ENCODE results near the gene LHFPL3.

LHFPL3 gene

GRCh38 chr7:104643587-104644217 is 315.3 kb downstream of the LHFPL3 start:
- Histone ChIP-seq H3K4me3 (ENCODE audit: control insufficient read depth in 1 of 7, extremely low read depth in 1 of 7, insufficient read depth in 4 of 7, low read depth in 2 of 7, low read length in 6 of 7) (no peak overlapping the region), H3K4me1 (ENCODE audit: control extremely low read depth in 1 of 4, control insufficient read depth in 4 of 4, insufficient read depth in 4 of 4, low read length in 3 of 4) (no peaks in the 10 kb centered on the region), H3K36me3 (ENCODE audit: control insufficient read depth in 4 of 4, insufficient read depth in 4 of 4, low read length in 3 of 4) (no peaks in the 10 kb centered on the region), H3K27me3 (replicated peaks in 2 of 5; ENCODE audit: control insufficient read depth in 4 of 5, insufficient read depth in 5 of 5, low read length in 4 of 5) (peaks cover 0 to 4% (median 0%) of the 10 kb centered on the region in 5 experiments), H3K9me3 (ENCODE audit: control extremely low read depth in 1 of 5, control insufficient read depth in 4 of 5, insufficient read depth in 2 of 5, low read depth in 1 of 5, low read length in 4 of 5) (no peaks in the 10 kb centered on the region), H3K27ac (ENCODE audit: insufficient read depth in 1 of 2, low read depth in 1 of 2, low read length in 2 of 2, poor library complexity in 1 of 2, severe bottlenecking in 2 of 2) (no peak overlapping the region)
- DNase-seq = peak; percentile 20 to 50 (median 42)
- 54% methylated on average over 4 of the region's 5 CpGs for WGBS (ENCODE audit: insufficient coverage)
- ChIA-PET POLR2A (no interaction called here), CTCF (interaction anchor here (1.0 to 4.8 kb wide), 13 partner anchors 10 to 287 kb away, joined by 3 to 44 read pairs (median 6); no protein-coding TSS in a partner anchor)

- ChIA-PET CTCF (interaction anchor here (0.9 to 1.1 kb wide), 3 partner anchors 15 to 271 kb away, joined by 3 to 4 read pairs (median 3); no protein-coding TSS in a partner anchor), POLR2A (no interaction called here)
- Histone ChIP-seq H3K27ac (ENCODE audit: insufficient read depth in 1 of 2, low read depth in 1 of 2, low read length in 2 of 2, poor library complexity in 1 of 2, severe bottlenecking in 2 of 2) (no peak overlapping the region), H3K36me3 (ENCODE audit: control insufficient read depth in 4 of 4, insufficient read depth in 4 of 4, low read length in 3 of 4) (no peaks in the 10 kb centered on the region), H3K27me3 (replicated peaks in 2 of 5; ENCODE audit: control insufficient read depth in 4 of 5, insufficient read depth in 5 of 5, low read length in 4 of 5) (peaks cover 0 to 26% (median 10%) of the 10 kb centered on the region in 5 experiments), H3K4me1 (ENCODE audit: control extremely low read depth in 1 of 4, control insufficient read depth in 4 of 4, insufficient read depth in 4 of 4, low read length in 3 of 4) (peaks cover 0 to 5% (median 0%) of the 10 kb centered on the region in 4 experiments), H3K9me3 (ENCODE audit: control extremely low read depth in 1 of 5, control insufficient read depth in 4 of 5, insufficient read depth in 2 of 5, low read depth in 1 of 5, low read length in 4 of 5) (no peaks in the 10 kb centered on the region), H3K4me3 (ENCODE audit: control insufficient read depth in 1 of 7, extremely low read depth in 1 of 7, insufficient read depth in 4 of 7, low read depth in 2 of 7, low read length in 6 of 7) (no peak overlapping the region)
- peak; percentile 25 to 55 (median 55) for DNase-seq
- 68% methylated on average over 7 of the region's 9 CpGs for WGBS (ENCODE audit: insufficient coverage)
Observed at GRCh38 chr7:104650991-104651640, 322.7 kb downstream of the LHFPL3 start.

- CTCF ChIA-PET = interaction anchor here (0.9 kb wide), 1 partner anchor 270 kb away, joined by 3 read pairs; no protein-coding TSS in a partner anchor
- H3K36me3 ChIP-seq (ENCODE audit: control insufficient read depth in 4 of 4, insufficient read depth in 4 of 4, low read length in 3 of 4) = no peaks in the 10 kb centered on the region
- H3K27me3 ChIP-seq (replicated peaks in 2 of 5; ENCODE audit: control insufficient read depth in 4 of 5, insufficient read depth in 5 of 5, low read length in 4 of 5) = peaks cover 0 to 26% (median 10%) of the 10 kb centered on the region in 5 experiments
- POLR2A ChIA-PET = no interaction called here
- WGBS (ENCODE audit: insufficient coverage) = 96% methylated on average over 4 of the region's 4 CpGs
- H3K4me3 ChIP-seq (ENCODE audit: control insufficient read depth in 1 of 7, extremely low read depth in 1 of 7, insufficient read depth in 4 of 7, low read depth in 2 of 7, low read length in 6 of 7) = no peak overlapping the region
- no peak for DNase-seq
- no peak overlapping the region for H3K27ac ChIP-seq (ENCODE audit: insufficient read depth in 1 of 2, low read depth in 1 of 2, low read length in 2 of 2, poor library complexity in 1 of 2, severe bottlenecking in 2 of 2)
- no peaks in the 10 kb centered on the region for H3K9me3 ChIP-seq (ENCODE audit: control extremely low read depth in 1 of 5, control insufficient read depth in 4 of 5, insufficient read depth in 2 of 5, low read depth in 1 of 5, low read length in 4 of 5)
- peaks cover 0 to 5% (median 0%) of the 10 kb centered on the region in 4 experiments for H3K4me1 ChIP-seq (ENCODE audit: control extremely low read depth in 1 of 4, control insufficient read depth in 4 of 4, insufficient read depth in 4 of 4, low read length in 3 of 4)
Observed at GRCh38 chr7:104652434-104652833, 324.0 kb downstream of the LHFPL3 start.

- Histone ChIP-seq H3K36me3 (ENCODE audit: control insufficient read depth in 4 of 4, insufficient read depth in 4 of 4, low read length in 3 of 4) (no peaks in the 10 kb centered on the region), H3K9me3 (ENCODE audit: control extremely low read depth in 1 of 5, control insufficient read depth in 4 of 5, insufficient read depth in 2 of 5, low read depth in 1 of 5, low read length in 4 of 5) (no peaks in the 10 kb centered on the region), H3K27me3 (replicated peaks in 2 of 5; ENCODE audit: control insufficient read depth in 4 of 5, insufficient read depth in 5 of 5, low read length in 4 of 5) (peaks cover 0 to 26% (median 10%) of the 10 kb centered on the region in 5 experiments), H3K4me1 (ENCODE audit: control extremely low read depth in 1 of 4, control insufficient read depth in 4 of 4, insufficient read depth in 4 of 4, low read length in 3 of 4) (peaks cover 0 to 5% (median 0%) of the 10 kb centered on the region in 4 experiments), H3K27ac (ENCODE audit: insufficient read depth in 1 of 2, low read depth in 1 of 2, low read length in 2 of 2, poor library complexity in 1 of 2, severe bottlenecking in 2 of 2) (no peak overlapping the region), H3K4me3 (ENCODE audit: control insufficient read depth in 1 of 7, extremely low read depth in 1 of 7, insufficient read depth in 4 of 7, low read depth in 2 of 7, low read length in 6 of 7) (no peak overlapping the region)
- ChIA-PET POLR2A (no interaction called here), CTCF (no interaction called here)
- WGBS (ENCODE audit: insufficient coverage) = 100% methylated on average over 1 of the region's 1 CpG
- no peak for DNase-seq
Observed at GRCh38 chr7:104652865-104653264, 324.5 kb downstream of the LHFPL3 start.

GRCh38 chr7:104653825-104654401 is 325.5 kb downstream of the LHFPL3 start:
- no peak overlapping the region for H3K27ac ChIP-seq (ENCODE audit: insufficient read depth in 1 of 2, low read depth in 1 of 2, low read length in 2 of 2, poor library complexity in 1 of 2, severe bottlenecking in 2 of 2)

GRCh38 chr7:104655592-104655991 is 327.2 kb downstream of the LHFPL3 start:
- POLR2A ChIA-PET = no interaction called here
- H3K27me3 ChIP-seq (replicated peaks in 2 of 5; ENCODE audit: control insufficient read depth in 4 of 5, insufficient read depth in 5 of 5, low read length in 4 of 5) = peaks cover 0 to 12% (median 6%) of the 10 kb centered on the region in 5 experiments
- H3K9me3 ChIP-seq (ENCODE audit: control extremely low read depth in 1 of 5, control insufficient read depth in 4 of 5, insufficient read depth in 2 of 5, low read depth in 1 of 5, low read length in 4 of 5) = no peaks in the 10 kb centered on the region
- no peak for DNase-seq
- peaks cover 0 to 5% (median 0%) of the 10 kb centered on the region in 4 experiments for H3K4me1 ChIP-seq (ENCODE audit: control extremely low read depth in 1 of 4, control insufficient read depth in 4 of 4, insufficient read depth in 4 of 4, low read length in 3 of 4)
- CTCF ChIA-PET = interaction anchor here (0.7 kb wide), 1 partner anchor 263 kb away, joined by 3 read pairs; no protein-coding TSS in a partner anchor
- H3K4me3 ChIP-seq (ENCODE audit: control insufficient read depth in 1 of 7, extremely low read depth in 1 of 7, insufficient read depth in 4 of 7, low read depth in 2 of 7, low read length in 6 of 7) = no peak overlapping the region
- no peak overlapping the region for H3K27ac ChIP-seq (ENCODE audit: insufficient read depth in 1 of 2, low read depth in 1 of 2, low read length in 2 of 2, poor library complexity in 1 of 2, severe bottlenecking in 2 of 2)
- WGBS (ENCODE audit: insufficient coverage) = 50% methylated on average over 1 of the region's 3 CpGs
- no peaks in the 10 kb centered on the region for H3K36me3 ChIP-seq (ENCODE audit: control insufficient read depth in 4 of 4, insufficient read depth in 4 of 4, low read length in 3 of 4)

More at GRCh38 chr7:104653825-104654401, 325.5 kb downstream of the LHFPL3 start:
- DNase-seq = no peak
- no peaks in the 10 kb centered on the region for H3K9me3 ChIP-seq (ENCODE audit: control extremely low read depth in 1 of 5, control insufficient read depth in 4 of 5, insufficient read depth in 2 of 5, low read depth in 1 of 5, low read length in 4 of 5)
- ChIA-PET POLR2A (no interaction called here), CTCF (interaction anchor here (1.2 kb wide), 1 partner anchor 11 kb away, joined by 3 read pairs; no protein-coding TSS in a partner anchor)
- peaks cover 0 to 5% (median 0%) of the 10 kb centered on the region in 4 experiments for H3K4me1 ChIP-seq (ENCODE audit: control extremely low read depth in 1 of 4, control insufficient read depth in 4 of 4, insufficient read depth in 4 of 4, low read length in 3 of 4)
- 83% methylated on average over 3 of the region's 4 CpGs for WGBS (ENCODE audit: insufficient coverage)
- peaks cover 0 to 25% (median 10%) of the 10 kb centered on the region in 5 experiments for H3K27me3 ChIP-seq (replicated peaks in 2 of 5; ENCODE audit: control insufficient read depth in 4 of 5, insufficient read depth in 5 of 5, low read length in 4 of 5)
- H3K4me3 ChIP-seq (ENCODE audit: control insufficient read depth in 1 of 7, extremely low read depth in 1 of 7, insufficient read depth in 4 of 7, low read depth in 2 of 7, low read length in 6 of 7) = no peak overlapping the region
- no peaks in the 10 kb centered on the region for H3K36me3 ChIP-seq (ENCODE audit: control insufficient read depth in 4 of 4, insufficient read depth in 4 of 4, low read length in 3 of 4)

All from common myeloid progenitor, CD34-positive (primary cell).